SK-N-SH (cell line): Measurements from ENCODE around the gene CYTH4.

ENCODE experiments used
- GABPA ChIP-seq: IDR thresholded peaks from 2 replicates; pipeline ENCODE4 v1.4.0; 2012; ENCODE audit warnings: low read depth, mild to moderate bottlenecking
- POLR2AphosphoS5 ChIP-seq: IDR thresholded peaks from 2 replicates; pipeline ENCODE4 v1.6.1; 2012; ENCODE audit warnings: low read depth, low read length
- TF ChIP-seq, protein P1 (sequence below): fragments of 200-600 bp; sonication (generic); IDR thresholded peaks from 2 replicates; pipeline ENCODE4 v1.6.1; 2017; ENCODE audit warnings: antibody characterized with exemption, mild to moderate bottlenecking, moderate library complexity

DNA sequence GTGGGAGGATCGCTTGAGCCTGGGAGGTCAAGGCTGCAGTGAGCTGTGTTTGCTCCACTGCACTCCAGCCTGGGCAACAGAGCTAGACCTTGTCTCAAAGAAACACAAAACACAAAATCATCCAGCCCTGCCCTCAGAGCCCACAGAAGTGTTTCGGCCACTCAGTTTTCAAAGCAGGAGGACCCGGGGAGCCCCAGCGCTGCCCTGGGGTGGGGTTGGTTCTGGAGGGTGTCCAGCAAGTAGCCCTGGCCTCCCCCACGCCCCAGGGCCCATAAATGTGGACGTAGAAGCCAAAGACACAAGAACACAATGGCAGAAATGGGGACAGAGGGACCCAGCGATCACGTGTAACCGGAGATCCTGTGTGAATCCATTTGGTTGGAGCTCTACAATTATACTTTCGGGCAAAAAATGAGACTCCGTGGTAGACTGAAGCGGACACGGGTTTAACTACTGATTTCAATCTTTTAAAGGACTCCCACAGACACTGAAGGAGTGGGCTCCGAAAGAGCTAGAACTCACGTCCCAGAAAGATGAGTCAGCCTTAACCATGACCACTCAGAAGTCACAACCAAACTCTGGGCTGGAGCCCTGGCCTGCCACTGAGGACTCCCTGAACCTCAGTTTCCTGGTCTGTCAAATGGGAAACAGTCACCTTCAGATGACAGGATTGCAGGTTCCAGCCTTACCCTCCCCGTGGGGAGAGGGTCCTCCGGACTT is 9.0 kb upstream of the CYTH4 start:
- TF ChIP-seq, protein P1, sequence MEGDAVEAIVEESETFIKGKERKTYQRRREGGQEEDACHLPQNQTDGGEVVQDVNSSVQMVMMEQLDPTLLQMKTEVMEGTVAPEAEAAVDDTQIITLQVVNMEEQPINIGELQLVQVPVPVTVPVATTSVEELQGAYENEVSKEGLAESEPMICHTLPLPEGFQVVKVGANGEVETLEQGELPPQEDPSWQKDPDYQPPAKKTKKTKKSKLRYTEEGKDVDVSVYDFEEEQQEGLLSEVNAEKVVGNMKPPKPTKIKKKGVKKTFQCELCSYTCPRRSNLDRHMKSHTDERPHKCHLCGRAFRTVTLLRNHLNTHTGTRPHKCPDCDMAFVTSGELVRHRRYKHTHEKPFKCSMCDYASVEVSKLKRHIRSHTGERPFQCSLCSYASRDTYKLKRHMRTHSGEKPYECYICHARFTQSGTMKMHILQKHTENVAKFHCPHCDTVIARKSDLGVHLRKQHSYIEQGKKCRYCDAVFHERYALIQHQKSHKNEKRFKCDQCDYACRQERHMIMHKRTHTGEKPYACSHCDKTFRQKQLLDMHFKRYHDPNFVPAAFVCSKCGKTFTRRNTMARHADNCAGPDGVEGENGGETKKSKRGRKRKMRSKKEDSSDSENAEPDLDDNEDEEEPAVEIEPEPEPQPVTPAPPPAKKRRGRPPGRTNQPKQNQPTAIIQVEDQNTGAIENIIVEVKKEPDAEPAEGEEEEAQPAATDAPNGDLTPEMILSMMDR = no peak
- TF ChIP-seq POLR2AphosphoS5 (no peak), GABPA (no peak)
